ENCODE results near the gene TRPC5OS. TPM values are rescaled to one million over a fixed set of nuclear protein-coding genes. Genes with fewer than 3 reads are reported as not detected.

Gene TRPC5OS
- total and polyA plus RNA-seq, 12 donors = not detected

- WGBS, 2 donors = 80 to 87% methylated on average over 3 of the region's 3 CpGs
- no peak for DNase-seq
Observed at GRCh38 chrX:111877681-111878080, 1.7 kb downstream of the TRPC5OS start.

GRCh38 chrX:111880735-111881134 lies 4.8 kb downstream of the TRPC5OS start:
- H3K27ac ChIP-seq = no peak overlapping the region
- no peaks in the 10 kb centered on the region for H3K9me3 ChIP-seq
- ATAC-seq (no peak), DNase-seq (no peak)
- TF ChIP-seq CTCF (IDR thresholded peaks at IDR 0.05) = no peak
- H3K36me3 ChIP-seq = no peaks in the 10 kb centered on the region
- WGBS, 2 donors = 90 to 93% methylated on average over 1 of the region's 1 CpG
- H3K4me1 ChIP-seq = no peaks in the 10 kb centered on the region
- H3K27me3 ChIP-seq = peaks cover 0 to 19% (median 0%) of the 10 kb centered on the region in 7 donors
- H3K4me3 ChIP-seq = no peak overlapping the region
- intact Hi-C loops (cut with DNase I) = no loop called here

More at GRCh38 chrX:111877681-111878080, 1.7 kb downstream of the TRPC5OS start:
- Histone ChIP-seq H3K27ac (no peak overlapping the region), H3K36me3 (no peaks in the 10 kb centered on the region), H3K27me3 (peaks cover 0 to 45% (median 0%) of the 10 kb centered on the region in 7 donors), H3K4me1 (no peaks in the 10 kb centered on the region), H3K4me3 (no peak overlapping the region), H3K9me3 (no peaks in the 10 kb centered on the region)
- ATAC-seq = no peak
- TF ChIP-seq CTCF (IDR thresholded peaks at IDR 0.05) = no peak
- intact Hi-C loops (cut with DNase I) = loop anchor here in 2 of 10 donors (10.0 kb wide), 3 partner anchors 267 to 767 kb away; no protein-coding TSS in a partner anchor

GRCh38 chrX:111881715-111882114 lies 5.7 kb downstream of the TRPC5OS start:
- Histone ChIP-seq H3K27ac (no peak overlapping the region), H3K4me1 (no peaks in the 10 kb centered on the region), H3K4me3 (no peak overlapping the region), H3K36me3 (no peaks in the 10 kb centered on the region), H3K9me3 (no peaks in the 10 kb centered on the region), H3K27me3 (peaks cover 0 to 9% (median 0%) of the 10 kb centered on the region in 7 donors)
- WGBS, 2 donors = 81 to 88% methylated on average over 3 of the region's 3 CpGs
- intact Hi-C loops (cut with DNase I) = no loop called here
- DNase-seq (no peak), ATAC-seq (no peak)
- TF ChIP-seq CTCF (IDR thresholded peaks at IDR 0.05) = no peak

- Histone ChIP-seq H3K4me1 (no peaks in the 10 kb centered on the region), H3K36me3 (no peaks in the 10 kb centered on the region), H3K27ac (peak overlapping the region in 1 of 10 donors; percentile 12), H3K9me3 (no peaks in the 10 kb centered on the region), H3K4me3 (no peak overlapping the region), H3K27me3 (no peaks in the 10 kb centered on the region)
- DNase-seq = peak in 1 of 2 donors; percentile 22
- 49 to 61% methylated on average over 2 of the region's 2 CpGs for WGBS, 2 donors
- TF ChIP-seq CTCF (IDR thresholded peaks at IDR 0.05) = no peak
- peak; percentile 76 to 99 (median 90) for ATAC-seq
- intact Hi-C loops (cut with DNase I) = no loop called here
Observed at GRCh38 chrX:111886678-111887077, 10.7 kb downstream of the TRPC5OS start.

All from heart right ventricle (tissue), 16 donors.